GM12891 (cell line): Measurements from ENCODE around the gene UGT1A6.

ENCODE experiments used
- DNase-seq: peaks from one replicate; pipeline ENCODE4 v3.0.0; 2011; ENCODE audit warnings: low spot score; ENCODE audit not compliant: insufficient read length
- FAIRE-seq: peaks from 2 replicates; lab custom pipeline; 2011; peaks lifted over from hg19 to GRCh38; lab: Jason Lieb, UNC
- PAX5 ChIP-seq: IDR thresholded peaks from 2 replicates; pipeline ENCODE4 v1.6.1; 2011; ENCODE audit warnings: low read length, moderate library complexity, mild to moderate bottlenecking; ENCODE audit not compliant: insufficient read depth, severe bottlenecking
- POLR2A ChIP-seq: IDR thresholded peaks from 2 replicates; pipeline ENCODE4 v1.6.1; 2011; ENCODE audit warnings: low read depth, low read length, control low read depth
- POLR2AphosphoS5 ChIP-seq: IDR thresholded peaks from 2 replicates; pipeline ENCODE4 v1.6.1; 2011; ENCODE audit warnings: low read depth, low read length, control low read depth
- POU2F2 ChIP-seq: IDR thresholded peaks from 2 replicates; pipeline ENCODE4 v1.6.1; 2011; ENCODE audit warnings: low read depth, mild to moderate bottlenecking, control low read depth, low read length, moderate library complexity
- SPI1 ChIP-seq: IDR thresholded peaks from 2 replicates; pipeline ENCODE4 v1.6.1; 2011; ENCODE audit warnings: low read depth, low read length, control low read depth
- TAF1 ChIP-seq: IDR thresholded peaks from 2 replicates; pipeline ENCODE4 v1.6.1; 2011; ENCODE audit warnings: low read depth, low read length, control low read depth

Gene UGT1A6

DNA sequence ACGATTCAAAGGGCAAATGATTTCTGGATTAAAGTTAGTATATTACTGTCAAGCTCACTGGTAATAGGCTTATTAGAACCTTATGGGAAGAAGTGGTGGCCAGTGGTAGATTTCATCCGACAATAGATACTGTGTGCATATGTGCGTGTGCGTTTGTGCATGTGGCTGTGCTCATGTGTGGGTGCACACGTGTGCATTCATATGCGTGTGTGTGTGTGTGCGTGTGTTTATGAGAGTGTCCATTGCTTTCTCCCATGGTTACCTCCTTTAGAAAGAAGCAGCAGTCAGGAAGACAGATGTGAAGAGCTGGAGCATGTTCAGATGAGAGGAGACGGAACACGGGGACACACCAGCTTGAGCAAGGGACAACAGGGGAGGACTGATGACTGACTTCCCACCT, 76.6 kb downstream of the UGT1A6 start:
- no peak for TF ChIP-seq PAX5
- no peak for TF ChIP-seq POLR2A
- no peak for TF ChIP-seq POLR2AphosphoS5
- no peak for TF ChIP-seq SPI1
- TF ChIP-seq TAF1 = no peak
- TF ChIP-seq POU2F2 = no peak
- FAIRE-seq (no peak), DNase-seq (no peak)

DNA sequence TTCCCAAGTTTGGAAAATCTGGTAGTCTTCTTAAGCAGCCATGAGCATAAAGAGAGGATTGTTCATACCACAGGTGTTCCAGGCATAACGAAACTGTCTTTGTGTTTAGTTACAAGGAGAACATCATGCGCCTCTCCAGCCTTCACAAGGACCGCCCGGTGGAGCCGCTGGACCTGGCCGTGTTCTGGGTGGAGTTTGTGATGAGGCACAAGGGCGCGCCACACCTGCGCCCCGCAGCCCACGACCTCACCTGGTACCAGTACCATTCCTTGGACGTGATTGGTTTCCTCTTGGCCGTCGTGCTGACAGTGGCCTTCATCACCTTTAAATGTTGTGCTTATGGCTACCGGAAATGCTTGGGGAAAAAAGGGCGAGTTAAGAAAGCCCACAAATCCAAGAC, 79.5 kb downstream of the UGT1A6 start:
- FAIRE-seq (no peak), DNase-seq (no peak)
- TF ChIP-seq TAF1 (no peak), PAX5 (no peak)

DNA sequence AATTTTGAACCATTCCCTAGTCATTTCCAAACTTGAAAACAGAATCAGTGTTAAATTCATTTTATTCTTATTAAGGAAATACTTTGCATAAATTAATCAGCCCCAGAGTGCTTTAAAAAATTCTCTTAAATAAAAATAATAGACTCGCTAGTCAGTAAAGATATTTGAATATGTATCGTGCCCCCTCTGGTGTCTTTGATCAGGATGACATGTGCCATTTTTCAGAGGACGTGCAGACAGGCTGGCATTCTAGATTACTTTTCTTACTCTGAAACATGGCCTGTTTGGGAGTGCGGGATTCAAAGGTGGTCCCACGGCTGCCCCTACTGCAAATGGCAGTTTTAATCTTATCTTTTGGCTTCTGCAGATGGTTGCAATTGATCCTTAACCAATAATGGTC, 79.9 kb downstream of the UGT1A6 start:
- FAIRE-seq = no peak
- TF ChIP-seq TAF1 (no peak), POLR2AphosphoS5 (no peak), POU2F2 (no peak), SPI1 (no peak), POLR2A (no peak), PAX5 (no peak)
- no peak for DNase-seq

DNA sequence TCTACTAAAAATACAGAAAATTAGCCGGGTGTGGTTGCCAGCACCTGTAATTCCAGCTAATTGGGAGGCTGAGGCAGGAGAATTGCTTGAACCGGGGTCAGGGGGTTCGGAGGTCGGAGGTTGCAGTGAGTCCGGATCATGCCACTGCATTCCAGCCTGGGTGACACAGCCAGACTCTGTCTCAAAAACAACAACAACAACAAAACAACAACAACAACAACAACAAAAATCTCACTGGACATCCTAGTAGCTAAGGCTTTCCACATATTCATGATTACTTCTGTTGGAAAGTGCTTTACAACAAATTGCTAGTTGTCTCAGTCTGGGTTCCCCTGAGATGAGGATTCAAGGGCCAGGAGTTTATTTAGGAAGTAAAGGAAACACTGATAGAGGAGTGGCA, 81.2 kb downstream of the UGT1A6 start:
- TF ChIP-seq POLR2A (no peak), SPI1 (no peak), PAX5 (no peak), POU2F2 (no peak), POLR2AphosphoS5 (no peak), TAF1 (no peak)
- no peak for FAIRE-seq
- no peak for DNase-seq

DNA sequence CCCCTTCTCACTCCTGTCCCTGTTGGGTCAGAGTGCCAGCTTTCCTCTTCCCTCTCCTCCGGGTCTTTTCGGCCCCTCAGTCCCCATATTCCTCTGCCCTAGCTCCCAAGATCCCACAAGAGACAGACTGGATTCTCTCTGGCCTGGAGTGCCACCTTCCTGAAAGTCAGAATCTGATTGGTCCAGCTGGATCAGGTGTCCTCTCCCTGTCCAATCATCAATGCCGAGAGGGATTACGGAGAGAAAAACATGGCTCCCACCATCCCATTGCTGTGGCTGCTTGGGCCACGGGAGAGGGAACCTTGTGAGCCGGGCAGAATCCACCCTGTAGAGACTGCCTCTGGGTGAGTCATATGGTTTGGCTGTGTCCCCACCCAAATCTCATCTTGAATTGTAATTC, 82.7 kb downstream of the UGT1A6 start:
- FAIRE-seq (no peak), DNase-seq (no peak)
- no peak for TF ChIP-seq POLR2A
- no peak for TF ChIP-seq PAX5
- no peak for TF ChIP-seq POU2F2
- no peak for TF ChIP-seq SPI1
- no peak for TF ChIP-seq TAF1
- TF ChIP-seq POLR2AphosphoS5 = no peak

DNA sequence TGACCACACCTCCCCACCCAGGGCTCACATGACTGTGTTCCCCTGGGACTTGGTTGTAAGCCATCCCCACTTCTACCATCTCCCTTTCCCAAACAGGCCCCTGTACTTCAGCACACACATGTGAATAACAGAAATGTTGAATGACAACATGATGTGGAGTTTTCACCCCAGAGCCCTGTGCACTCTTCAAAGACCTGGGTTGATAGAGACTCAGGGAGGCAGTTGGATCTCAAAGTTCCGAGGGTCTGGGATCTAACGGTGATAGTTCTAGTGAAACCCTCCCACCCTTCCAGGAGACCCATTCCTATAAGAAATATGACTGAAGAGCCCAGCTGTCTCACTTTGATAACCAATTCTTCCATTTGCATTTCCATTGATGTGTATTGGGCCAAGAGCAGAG, 85.3 kb downstream of the UGT1A6 start, which contains the start of gene MROH2A:
TSS of gene MROH2A (plus strand) at position 301 of the 400 bp plus-strand sequence. CDS start 1,029 bp downstream, outside the sequence.
- FAIRE-seq (no peak), DNase-seq (no peak)
- TF ChIP-seq PAX5 = no peak
- no peak for TF ChIP-seq POU2F2
- TF ChIP-seq POLR2AphosphoS5 = no peak
- no peak for TF ChIP-seq SPI1
- no peak for TF ChIP-seq POLR2A
- no peak for TF ChIP-seq TAF1

DNA sequence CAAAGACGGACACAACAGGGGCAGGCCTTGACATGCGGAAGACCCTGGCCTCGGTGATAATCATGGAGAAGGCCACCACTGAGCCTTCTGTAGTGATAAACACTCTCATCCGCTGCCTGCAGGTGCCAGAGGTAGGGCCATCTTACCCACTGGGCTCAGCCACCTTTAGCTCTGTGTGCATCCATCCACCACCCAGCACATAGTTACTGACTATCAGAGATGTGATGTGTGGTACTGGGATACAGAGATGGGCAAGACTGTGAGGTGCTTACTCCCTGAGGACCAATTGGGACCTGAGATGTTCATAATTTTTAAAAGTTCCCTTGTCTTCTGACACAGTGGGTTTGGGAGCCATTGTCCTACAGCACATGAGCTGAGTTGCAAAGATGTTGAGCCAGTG, 87.0 kb downstream of the UGT1A6 start:
- FAIRE-seq (no peak), DNase-seq (no peak)
- no peak for TF ChIP-seq SPI1
- TF ChIP-seq POLR2AphosphoS5 = no peak
- TF ChIP-seq PAX5 = no peak
- TF ChIP-seq POU2F2 = no peak
- TF ChIP-seq TAF1 = no peak
- no peak for TF ChIP-seq POLR2A

DNA sequence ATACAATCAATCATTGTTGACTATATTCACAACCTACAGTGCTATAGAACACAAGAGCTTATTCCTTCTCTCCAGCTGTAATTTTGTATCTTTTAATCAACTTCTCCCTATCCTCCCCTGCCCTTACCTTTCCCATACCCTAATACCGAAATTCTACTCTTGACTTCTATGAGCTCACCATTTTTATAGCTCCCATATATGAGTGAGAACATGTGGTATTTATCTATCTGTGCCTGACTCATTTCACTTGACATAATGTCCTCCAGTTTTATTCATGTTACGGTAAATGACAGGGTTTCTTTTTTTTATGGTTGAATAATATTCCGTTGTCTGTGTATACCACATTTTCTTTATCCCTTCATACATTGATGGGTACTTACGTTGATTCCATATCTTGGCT, 88.1 kb downstream of the UGT1A6 start:
- DNase-seq (no peak), FAIRE-seq (no peak)
- no peak for TF ChIP-seq TAF1
- no peak for TF ChIP-seq POLR2A
- no peak for TF ChIP-seq POLR2AphosphoS5
- TF ChIP-seq SPI1 = no peak
- TF ChIP-seq PAX5 = no peak
- no peak for TF ChIP-seq POU2F2

DNA sequence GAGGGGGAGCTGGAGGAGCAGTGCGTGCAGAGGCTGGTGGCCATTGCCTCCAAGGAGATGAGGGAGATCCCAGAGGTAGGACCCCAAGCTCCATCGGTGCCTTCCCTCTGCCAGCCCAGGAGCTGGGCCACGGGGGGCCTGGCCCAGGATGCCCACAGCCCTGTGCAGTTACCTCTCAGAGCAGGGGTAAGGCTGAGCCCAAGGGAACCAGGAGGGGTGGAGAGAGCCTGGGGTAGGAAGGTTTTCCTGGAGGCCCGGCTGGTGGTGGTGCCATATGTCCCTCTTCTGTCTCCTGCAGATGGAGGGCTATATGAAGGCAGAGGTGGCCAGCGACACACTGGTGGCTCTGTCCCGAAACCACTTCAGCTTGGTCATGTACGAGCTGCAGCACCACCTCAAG, 96.9 kb downstream of the UGT1A6 start:
- FAIRE-seq (no peak), DNase-seq (no peak)
- TF ChIP-seq SPI1 (no peak), POLR2AphosphoS5 (no peak), POU2F2 (no peak), PAX5 (no peak), TAF1 (no peak), POLR2A (no peak)

DNA sequence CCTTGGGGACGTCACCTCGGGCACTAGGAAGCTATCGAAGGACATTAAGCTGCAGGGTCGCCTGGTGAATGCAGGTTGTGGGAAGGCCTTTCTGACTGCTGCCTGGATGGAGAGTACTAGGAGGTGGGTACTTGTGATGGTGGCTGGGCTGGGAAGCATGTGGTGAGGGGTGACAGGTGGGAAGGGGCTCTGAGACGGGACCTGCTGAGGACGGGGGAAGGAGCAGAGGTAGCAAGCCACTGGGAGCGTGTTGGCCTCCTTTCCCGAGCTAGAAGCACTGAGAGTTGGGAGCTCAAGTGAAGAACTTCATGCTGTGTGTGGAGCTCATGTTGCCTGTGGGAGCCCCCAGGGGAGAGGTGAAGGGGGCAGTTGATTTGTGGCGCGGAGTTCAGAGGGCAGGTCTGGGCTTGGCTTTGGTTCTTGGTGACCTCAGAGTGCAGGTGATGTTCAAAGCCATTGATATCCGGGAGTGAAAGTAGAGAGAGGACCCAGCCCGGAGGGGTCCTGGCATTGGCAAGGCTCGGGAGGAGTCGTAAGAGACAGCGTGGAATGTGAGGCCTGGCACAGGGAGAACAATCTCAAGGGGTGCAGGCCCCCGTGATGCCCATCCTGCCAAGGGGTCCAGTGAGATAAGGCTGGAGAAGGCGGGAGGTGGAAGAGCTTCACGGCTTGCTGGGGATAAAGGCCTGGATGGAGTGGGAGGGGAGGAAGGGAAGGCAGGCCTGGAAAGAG, 98.6 kb downstream of the UGT1A6 start:
- FAIRE-seq (no peak), DNase-seq (no peak)
- no peak for TF ChIP-seq PAX5
- no peak for TF ChIP-seq SPI1
- TF ChIP-seq POLR2A = no peak
- no peak for TF ChIP-seq POU2F2
- TF ChIP-seq TAF1 = no peak
- no peak for TF ChIP-seq POLR2AphosphoS5
